BE2C (cell line): Measurements from ENCODE around the gene FBLN1.

Source experiments
- DNase-seq: peaks from one replicate; pipeline ENCODE4 v3.0.0-alpha.2; 2020
- H3K27me3 ChIP-seq: fragments of 250-450 bp; sonication (Bioruptor Pico); 2 replicates; pipeline ENCODE4 v1.5.1; 2020; ENCODE audit warnings: mild to moderate bottlenecking
- H3K36me3 ChIP-seq: fragments of 250-450 bp; sonication (Bioruptor Pico); 2 replicates; pipeline ENCODE4 v1.5.1; 2020; ENCODE audit warnings: mild to moderate bottlenecking
- H3K4me1 ChIP-seq: fragments of 250-450 bp; sonication (Bioruptor Pico); 2 replicates; pipeline ENCODE4 v1.5.1; 2020
- H3K4me3 ChIP-seq: 2 replicates; pipeline ENCODE4 v1.5.1; 2011; ENCODE audit warnings: low read depth, low read length
- H3K9me3 ChIP-seq: fragments of 250-450 bp; sonication (Bioruptor Pico); 2 replicates; pipeline ENCODE4 v1.5.1; 2020
- TF ChIP-seq, protein P1 (sequence below): IDR thresholded peaks from 2 replicates; pipeline ENCODE4 v1.5.1; 2012; ENCODE audit warnings: mild to moderate bottlenecking, low read depth, low read length

FBLN1 gene

GRCh38 chr22:45480717-45481116, 22.0 kb upstream of the FBLN1 start:
- no peaks in the 10 kb centered on the region for H3K27me3 ChIP-seq
- no peak overlapping the region for H3K4me3 ChIP-seq
- TF ChIP-seq, protein P1, sequence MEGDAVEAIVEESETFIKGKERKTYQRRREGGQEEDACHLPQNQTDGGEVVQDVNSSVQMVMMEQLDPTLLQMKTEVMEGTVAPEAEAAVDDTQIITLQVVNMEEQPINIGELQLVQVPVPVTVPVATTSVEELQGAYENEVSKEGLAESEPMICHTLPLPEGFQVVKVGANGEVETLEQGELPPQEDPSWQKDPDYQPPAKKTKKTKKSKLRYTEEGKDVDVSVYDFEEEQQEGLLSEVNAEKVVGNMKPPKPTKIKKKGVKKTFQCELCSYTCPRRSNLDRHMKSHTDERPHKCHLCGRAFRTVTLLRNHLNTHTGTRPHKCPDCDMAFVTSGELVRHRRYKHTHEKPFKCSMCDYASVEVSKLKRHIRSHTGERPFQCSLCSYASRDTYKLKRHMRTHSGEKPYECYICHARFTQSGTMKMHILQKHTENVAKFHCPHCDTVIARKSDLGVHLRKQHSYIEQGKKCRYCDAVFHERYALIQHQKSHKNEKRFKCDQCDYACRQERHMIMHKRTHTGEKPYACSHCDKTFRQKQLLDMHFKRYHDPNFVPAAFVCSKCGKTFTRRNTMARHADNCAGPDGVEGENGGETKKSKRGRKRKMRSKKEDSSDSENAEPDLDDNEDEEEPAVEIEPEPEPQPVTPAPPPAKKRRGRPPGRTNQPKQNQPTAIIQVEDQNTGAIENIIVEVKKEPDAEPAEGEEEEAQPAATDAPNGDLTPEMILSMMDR: no peak
- no peak for DNase-seq
- H3K9me3 ChIP-seq: no peaks in the 10 kb centered on the region
- no peaks in the 10 kb centered on the region for H3K4me1 ChIP-seq
- H3K36me3 ChIP-seq: no peaks in the 10 kb centered on the region

DNA sequence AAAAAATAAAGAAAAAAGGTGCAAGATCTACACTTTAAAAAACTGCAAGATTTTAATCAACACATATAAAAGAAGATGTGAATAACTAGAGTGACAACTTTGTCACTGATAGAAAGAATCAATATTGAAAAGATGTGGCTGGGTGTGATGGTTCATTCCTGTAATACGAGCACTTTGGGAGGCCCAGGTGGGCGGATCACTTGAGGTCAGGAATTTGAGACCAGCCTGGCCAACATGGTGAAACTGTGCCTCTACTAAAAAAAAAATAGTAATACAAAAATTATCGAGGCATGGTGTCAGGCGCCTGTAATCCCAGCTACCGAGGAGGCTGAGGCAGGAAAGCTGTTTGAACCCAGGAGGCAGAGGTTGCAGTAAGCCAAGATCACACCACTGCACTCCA, 21.0 kb upstream of the FBLN1 start:
- Histone ChIP-seq H3K9me3 (no peaks in the 10 kb centered on the region), H3K27me3 (no peaks in the 10 kb centered on the region), H3K4me3 (no peak overlapping the region), H3K36me3 (no peaks in the 10 kb centered on the region), H3K4me1 (no peaks in the 10 kb centered on the region)
- no peak for DNase-seq
- TF ChIP-seq, protein P1: no peak

GRCh38 chr22:45482169-45482568, 20.5 kb upstream of the FBLN1 start:
- no peaks in the 10 kb centered on the region for H3K4me1 ChIP-seq
- no peak overlapping the region for H3K4me3 ChIP-seq
- TF ChIP-seq, protein P1: no peak
- no peaks in the 10 kb centered on the region for H3K9me3 ChIP-seq
- H3K27me3 ChIP-seq: no peaks in the 10 kb centered on the region
- no peaks in the 10 kb centered on the region for H3K36me3 ChIP-seq
- DNase-seq: no peak

DNA sequence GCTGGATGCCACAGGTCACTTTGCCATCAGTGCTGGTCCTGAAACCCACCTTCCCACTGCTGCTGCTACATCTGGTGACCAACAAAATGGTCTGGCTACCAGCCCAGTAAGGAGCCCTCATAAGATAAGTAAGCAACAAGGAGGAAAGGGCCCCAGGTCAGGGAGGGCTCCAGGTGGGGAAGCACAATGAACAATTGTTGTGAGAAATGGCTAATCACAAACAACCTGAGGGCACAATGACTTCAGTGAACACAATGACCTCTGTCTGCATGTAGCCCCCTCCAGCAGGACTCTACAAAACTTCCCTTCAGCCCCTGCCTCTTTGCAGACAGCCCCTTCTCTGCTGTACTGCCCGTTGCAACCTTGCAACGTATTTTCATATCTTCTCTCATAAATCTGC, 19.4 kb upstream of the FBLN1 start:
- no peaks in the 10 kb centered on the region for H3K36me3 ChIP-seq
- no peaks in the 10 kb centered on the region for H3K9me3 ChIP-seq
- no peaks in the 10 kb centered on the region for H3K27me3 ChIP-seq
- no peaks in the 10 kb centered on the region for H3K4me1 ChIP-seq
- no peak overlapping the region for H3K4me3 ChIP-seq
- no peak for DNase-seq
- TF ChIP-seq, protein P1: no peak

DNA sequence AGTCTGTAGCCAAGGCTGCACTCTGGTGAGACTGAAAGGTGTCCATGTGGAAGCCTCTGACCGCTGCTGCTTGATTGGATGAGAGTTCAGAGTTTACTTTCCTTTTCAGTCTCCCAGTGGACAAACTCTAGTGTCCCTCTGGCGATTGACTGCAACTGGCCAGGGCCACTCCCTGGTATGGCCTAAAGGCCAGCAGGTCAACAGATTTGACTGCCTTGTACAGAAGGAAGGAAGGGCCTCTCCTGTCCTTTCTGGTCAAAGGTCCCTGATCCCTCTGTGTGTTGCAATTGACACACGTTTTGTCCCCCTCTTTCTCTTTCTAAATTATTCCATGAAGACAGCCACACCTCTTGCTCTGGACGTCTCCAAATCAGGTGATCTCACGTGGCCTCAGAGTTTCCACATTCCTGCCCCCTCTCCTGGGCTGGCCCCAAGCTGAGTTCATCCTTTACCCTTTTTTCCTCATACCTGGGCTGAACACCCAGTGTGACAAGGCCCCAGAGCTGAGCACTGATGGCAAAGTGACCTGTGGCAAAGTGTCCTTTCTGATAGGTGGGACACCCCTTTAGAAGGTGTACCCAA, 18.7 kb upstream of the FBLN1 start:
- DNase-seq: no peak
- no peaks in the 10 kb centered on the region for H3K4me1 ChIP-seq
- TF ChIP-seq, protein P1: no peak
- H3K27me3 ChIP-seq: no peaks in the 10 kb centered on the region
- no peaks in the 10 kb centered on the region for H3K9me3 ChIP-seq
- no peaks in the 10 kb centered on the region for H3K36me3 ChIP-seq
- H3K4me3 ChIP-seq: no peak overlapping the region

- TF ChIP-seq, protein P1: no peak
- no peak for DNase-seq
- Histone ChIP-seq H3K27me3 (no peaks in the 10 kb centered on the region), H3K9me3 (no peaks in the 10 kb centered on the region), H3K4me3 (no peak overlapping the region), H3K4me1 (no peaks in the 10 kb centered on the region), H3K36me3 (no peaks in the 10 kb centered on the region)
Observed at GRCh38 chr22:45484742-45485141, 17.9 kb upstream of the FBLN1 start.
